ENCODE results near the gene REPIN1.
A peak's percentile ranks its signal among the peaks of the same experiment; 100 is the strongest.

Gene REPIN1

GRCh38 chr7:150375662-150376521 is 7.3 kb downstream of the REPIN1 start:
- Mint-ChIP-seq H3K9me3 (no peaks in the 10 kb centered on the region), H3K27ac (peak overlapping the region; percentile 99), H3K27me3 (no peaks in the 10 kb centered on the region), H3K4me3 (peak overlapping the region; percentile 81), H3K36me3 (peaks cover 2% of the 10 kb centered on the region), H3K4me1 (peaks cover 65% of the 10 kb centered on the region)

GRCh38 chr7:150376560-150376959 is 7.9 kb downstream of the REPIN1 start:
- peaks cover 64% of the 10 kb centered on the region for H3K4me1 Mint-ChIP-seq
- no peaks in the 10 kb centered on the region for H3K9me3 Mint-ChIP-seq
- H3K27ac Mint-ChIP-seq, result peak overlapping the region; percentile 99
- H3K36me3 Mint-ChIP-seq, result peaks cover 2% of the 10 kb centered on the region
- H3K4me3 Mint-ChIP-seq, result peak overlapping the region; percentile 81
- no peaks in the 10 kb centered on the region for H3K27me3 Mint-ChIP-seq

GRCh38 chr7:150377196-150377595 is 8.6 kb downstream of the REPIN1 start:
- Mint-ChIP-seq H3K4me1 (peaks cover 64% of the 10 kb centered on the region), H3K36me3 (peaks cover 2% of the 10 kb centered on the region), H3K27me3 (no peaks in the 10 kb centered on the region), H3K27ac (peak overlapping the region; percentile 72), H3K9me3 (no peaks in the 10 kb centered on the region), H3K4me3 (peak overlapping the region; percentile 79)

- Mint-ChIP-seq H3K36me3 (peaks cover 2% of the 10 kb centered on the region), H3K4me3 (peak overlapping the region; percentile 79), H3K4me1 (peaks cover 66% of the 10 kb centered on the region), H3K9me3 (no peaks in the 10 kb centered on the region), H3K27ac (peak overlapping the region; percentile 72), H3K27me3 (no peaks in the 10 kb centered on the region)
Measured at GRCh38 chr7:150377635-150378034, 9.0 kb downstream of the REPIN1 start.

- no peaks in the 10 kb centered on the region for H3K9me3 Mint-ChIP-seq
- H3K4me3 Mint-ChIP-seq, result peak overlapping the region; percentile 79
- peaks cover 69% of the 10 kb centered on the region for H3K4me1 Mint-ChIP-seq
- no peaks in the 10 kb centered on the region for H3K27me3 Mint-ChIP-seq
- H3K36me3 Mint-ChIP-seq, result peaks cover 2% of the 10 kb centered on the region
- peak overlapping the region; percentile 55 for H3K27ac Mint-ChIP-seq
Measured at GRCh38 chr7:150378115-150378852, 9.7 kb downstream of the REPIN1 start.

- Mint-ChIP-seq H3K36me3 (peaks cover 2% of the 10 kb centered on the region), H3K27me3 (no peaks in the 10 kb centered on the region), H3K4me3 (peak within 1 kb of the TSS; percentile 95), H3K9me3 (no peaks in the 10 kb centered on the region), H3K27ac (peak within 1 kb of the TSS; percentile 67), H3K4me1 (peaks cover 62% of the 10 kb centered on the region)
Measured at GRCh38 chr7:150378853-150379440, 10.3 kb downstream of the REPIN1 start, which contains the start of gene ZNF775. Gene ZNF775 (plus strand): TSS chr7:150379330. CDS start chr7:150388471, 9,141 bp downstream.

- Mint-ChIP-seq H3K4me1 (peaks cover 55% of the 10 kb centered on the region), H3K27me3 (no peaks in the 10 kb centered on the region), H3K9me3 (no peaks in the 10 kb centered on the region), H3K27ac (peak overlapping the region; percentile 67), H3K36me3 (peaks cover 2% of the 10 kb centered on the region), H3K4me3 (peak overlapping the region; percentile 95)
Measured at GRCh38 chr7:150379441-150380379, 11.1 kb downstream of the REPIN1 start.

- Mint-ChIP-seq H3K27ac (no peak overlapping the region), H3K27me3 (no peaks in the 10 kb centered on the region), H3K4me3 (peak overlapping the region; percentile 95), H3K9me3 (no peaks in the 10 kb centered on the region), H3K4me1 (peaks cover 49% of the 10 kb centered on the region), H3K36me3 (peaks cover 2% of the 10 kb centered on the region)
Measured at GRCh38 chr7:150380463-150380862, 11.8 kb downstream of the REPIN1 start.

GRCh38 chr7:150381096-150381495 is 12.5 kb downstream of the REPIN1 start:
- Mint-ChIP-seq H3K36me3 (no peaks in the 10 kb centered on the region), H3K9me3 (no peaks in the 10 kb centered on the region), H3K4me3 (no peak overlapping the region), H3K4me1 (peaks cover 43% of the 10 kb centered on the region), H3K27ac (no peak overlapping the region), H3K27me3 (no peaks in the 10 kb centered on the region)

- H3K4me1 Mint-ChIP-seq, result peaks cover 36% of the 10 kb centered on the region
- no peak overlapping the region for H3K4me3 Mint-ChIP-seq
- H3K27me3 Mint-ChIP-seq, result no peaks in the 10 kb centered on the region
- no peaks in the 10 kb centered on the region for H3K36me3 Mint-ChIP-seq
- no peak overlapping the region for H3K27ac Mint-ChIP-seq
- H3K9me3 Mint-ChIP-seq, result no peaks in the 10 kb centered on the region
Measured at GRCh38 chr7:150381785-150382122, 13.1 kb downstream of the REPIN1 start.

- peaks cover 33% of the 10 kb centered on the region for H3K4me1 Mint-ChIP-seq
- H3K36me3 Mint-ChIP-seq, result no peaks in the 10 kb centered on the region
- no peaks in the 10 kb centered on the region for H3K27me3 Mint-ChIP-seq
- H3K4me3 Mint-ChIP-seq, result no peak overlapping the region
- H3K27ac Mint-ChIP-seq, result no peak overlapping the region
- no peaks in the 10 kb centered on the region for H3K9me3 Mint-ChIP-seq
Measured at GRCh38 chr7:150382123-150382843, 13.7 kb downstream of the REPIN1 start.

GRCh38 chr7:150382844-150383225 is 14.2 kb downstream of the REPIN1 start:
- Mint-ChIP-seq H3K36me3 (no peaks in the 10 kb centered on the region), H3K27me3 (no peaks in the 10 kb centered on the region), H3K4me3 (no peak overlapping the region), H3K27ac (no peak overlapping the region), H3K9me3 (no peaks in the 10 kb centered on the region), H3K4me1 (peaks cover 27% of the 10 kb centered on the region)

- Mint-ChIP-seq H3K9me3 (no peaks in the 10 kb centered on the region), H3K27me3 (no peaks in the 10 kb centered on the region), H3K4me3 (no peak overlapping the region), H3K27ac (no peak overlapping the region), H3K4me1 (peaks cover 22% of the 10 kb centered on the region), H3K36me3 (no peaks in the 10 kb centered on the region)
Measured at GRCh38 chr7:150383710-150384397, 15.2 kb downstream of the REPIN1 start.

All from activated naive CD4-positive, alpha-beta T cell treated with anti-CD3 and anti-CD28 coated beads, Interleukin-2, amount 50 U/mL, for 24 hours (primary cell).